ENCODE measurements around the gene MATR3. TPM values are rescaled to one million over a fixed set of nuclear protein-coding genes. Genes with fewer than 3 reads are reported as not detected.
A peak's percentile ranks its signal among the peaks of the same experiment; 100 is the strongest.

MATR3 gene
- total and polyA plus RNA-seq, 2 of the 4 experiments (the other 2 are of a cell fraction), result 81.4 to 367 TPM

DNA sequence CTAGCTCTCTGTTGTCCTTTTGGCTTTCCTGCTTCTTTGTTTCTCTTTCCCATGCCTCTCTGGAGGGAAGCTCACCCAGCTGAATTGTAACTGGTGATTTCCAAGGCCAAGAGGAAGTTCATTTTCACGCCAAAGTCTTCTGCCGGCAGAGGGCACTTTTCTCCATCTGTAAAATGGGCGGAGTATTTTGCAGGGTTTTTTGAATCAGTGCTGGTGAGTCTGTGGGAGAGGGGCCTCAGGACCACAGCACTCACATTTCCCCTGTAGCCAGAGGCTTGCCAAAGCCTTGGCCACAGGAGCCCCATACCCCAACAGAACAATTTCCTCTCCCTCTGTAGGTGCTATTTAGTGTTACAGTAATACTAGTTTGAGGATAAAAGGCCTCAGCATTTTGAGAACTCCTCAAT is 42.3 kb upstream of the MATR3 start:
- Histone ChIP-seq H3K18ac (ENCODE audit: low read depth, low read length) (no peak overlapping the region), H2BK120ac (ENCODE audit: low read depth, low read length) (no peak overlapping the region), H3K4me2 (ENCODE audit: low read depth, low read length) (no peak overlapping the region), H3K79me1 (ENCODE audit: low read depth in 1 of 2, low read length in 2 of 2) (no peaks in the 10 kb centered on the region), H3K27me3 (ENCODE audit: control insufficient read depth, insufficient read depth, low read length) (no peaks in the 10 kb centered on the region), H3K4me1 (ENCODE audit: control insufficient read depth, insufficient read depth, low read length) (peaks cover 3% of the 10 kb centered on the region), H4K5ac (ENCODE audit: low read depth, low read length) (no peak overlapping the region; the same call in 1 of the 2 replicates), H2BK20ac (ENCODE audit: low read depth, low read length) (no peak overlapping the region), H3K23ac (ENCODE audit: low read depth, low read length) (no peak overlapping the region), H3K14ac (replicated peaks; ENCODE audit: low read depth, low read length) (no peak overlapping the region), H2AK5ac (ENCODE audit: low read depth, low read length) (no peak overlapping the region), H4K8ac (ENCODE audit: low read depth in 2 of 2, low read length in 2 of 2) (no peak overlapping the region), H3K4ac (ENCODE audit: low read depth, low read length) (no peak overlapping the region), H4K20me1 (ENCODE audit: insufficient read depth, low read length) (no peaks in the 10 kb centered on the region), H3K9me1 (ENCODE audit: insufficient read depth, low read length) (peaks cover 4% of the 10 kb centered on the region), H3K9me3 (ENCODE audit: control insufficient read depth, insufficient read depth, low read length) (no peaks in the 10 kb centered on the region), H3K4me3 (ENCODE audit: insufficient read depth, low read depth, low read length) (no peak overlapping the region), H2AFZ (replicated peaks; ENCODE audit: low read length, poor library complexity) (no peak overlapping the region), H3K9ac (ENCODE audit: low read depth, low read length) (no peak overlapping the region), H2AK9ac (replicated peaks; ENCODE audit: low read depth, low read length, poor library complexity) (no peak overlapping the region), H4K91ac (ENCODE audit: insufficient read depth, low read depth, low read length) (no peak overlapping the region), H3K27ac (ENCODE audit: insufficient read depth, low read length) (no peak overlapping the region), H3K36me3 (ENCODE audit: control insufficient read depth, insufficient read depth, low read length) (no peaks in the 10 kb centered on the region), H2BK5ac (ENCODE audit: low read depth, low read length, poor library complexity, severe bottlenecking) (no peak overlapping the region), H2BK15ac (ENCODE audit: low read depth, low read length) (no peak overlapping the region), H3K56ac (ENCODE audit: extremely low read depth, insufficient read depth, low read length) (no peak overlapping the region)
- in situ Hi-C loops (cut with MboI; ENCODE audit: low sequenced_read_pairs) (no loop called here), intact Hi-C loops (cut with micrococcal nuclease) (no loop called here), dilution Hi-C loops (cut with HindIII; ENCODE audit: low sequenced_read_pairs, unreplicated experiment) (no loop called here)
- TF ChIP-seq RCOR1 (IDR thresholded peaks at IDR 0.05; ENCODE audit: insufficient replicate concordance, low read length), result no peak
- TF ChIP-seq MAFK (IDR thresholded peaks at IDR 0.05; ENCODE audit: low read depth, low read length), result no peak
- TF ChIP-seq, protein P1, sequence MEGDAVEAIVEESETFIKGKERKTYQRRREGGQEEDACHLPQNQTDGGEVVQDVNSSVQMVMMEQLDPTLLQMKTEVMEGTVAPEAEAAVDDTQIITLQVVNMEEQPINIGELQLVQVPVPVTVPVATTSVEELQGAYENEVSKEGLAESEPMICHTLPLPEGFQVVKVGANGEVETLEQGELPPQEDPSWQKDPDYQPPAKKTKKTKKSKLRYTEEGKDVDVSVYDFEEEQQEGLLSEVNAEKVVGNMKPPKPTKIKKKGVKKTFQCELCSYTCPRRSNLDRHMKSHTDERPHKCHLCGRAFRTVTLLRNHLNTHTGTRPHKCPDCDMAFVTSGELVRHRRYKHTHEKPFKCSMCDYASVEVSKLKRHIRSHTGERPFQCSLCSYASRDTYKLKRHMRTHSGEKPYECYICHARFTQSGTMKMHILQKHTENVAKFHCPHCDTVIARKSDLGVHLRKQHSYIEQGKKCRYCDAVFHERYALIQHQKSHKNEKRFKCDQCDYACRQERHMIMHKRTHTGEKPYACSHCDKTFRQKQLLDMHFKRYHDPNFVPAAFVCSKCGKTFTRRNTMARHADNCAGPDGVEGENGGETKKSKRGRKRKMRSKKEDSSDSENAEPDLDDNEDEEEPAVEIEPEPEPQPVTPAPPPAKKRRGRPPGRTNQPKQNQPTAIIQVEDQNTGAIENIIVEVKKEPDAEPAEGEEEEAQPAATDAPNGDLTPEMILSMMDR (conservative IDR thresholded peaks at IDR 0.05; ENCODE audit: low read depth, low read length), result 0 out of 2 replicates have a peak, but pooled peaks have one; percentile 4
- ChIA-PET CTCF (interaction anchor here (0.9 kb wide), 1 partner anchor 11 kb away, joined by 3 read pairs; no protein-coding TSS in a partner anchor), POLR2A (ENCODE audit: unreplicated experiment) (no interaction called here)
- WGBS, 2 experiments (ENCODE audit: extremely low coverage in 2 of 2, insufficient read length in 1 of 2), result no CpG with 5 or more reads among the region's 3 CpGs
- no TSS peak for BruUV-seq (replicated peaks)
- DNase-seq, result no peak
- no peak for ATAC-seq (ENCODE audit: low read depth)

All from IMR-90 (cell line).